T-helper 2 cell (primary cell): ENCODE data around the gene RPL11.
"Not testable (repeated sequence)": the region's sequence is repeated elsewhere in the genome, so short reads cannot be mapped to it uniquely, and the experiment has no call there.

Source experiments
- DNase-seq, 5 experiments: peaks; one replicate each; pipeline versions ENCODE4 v3.0.0 to v3.0.0-alpha.2; 2012 to 2022
- total RNA-seq, 2 donors: gene quantifications; one replicate each; lab custom pipeline; 2026; lab: John Stamatoyannopoulos, UW

RPL11 gene
- total RNA-seq, result 1,163 to 1,563 reads per million in 2 donors

- DNase-seq, result peak; percentile 59 to 94 (median 80)
Measured at GRCh38 chr1:23691499-23692307, at the start of gene RPL11. Gene RPL11 (plus strand): TSS chr1:23691806. CDS start chr1:23691824, 18 bp downstream.

DNA sequence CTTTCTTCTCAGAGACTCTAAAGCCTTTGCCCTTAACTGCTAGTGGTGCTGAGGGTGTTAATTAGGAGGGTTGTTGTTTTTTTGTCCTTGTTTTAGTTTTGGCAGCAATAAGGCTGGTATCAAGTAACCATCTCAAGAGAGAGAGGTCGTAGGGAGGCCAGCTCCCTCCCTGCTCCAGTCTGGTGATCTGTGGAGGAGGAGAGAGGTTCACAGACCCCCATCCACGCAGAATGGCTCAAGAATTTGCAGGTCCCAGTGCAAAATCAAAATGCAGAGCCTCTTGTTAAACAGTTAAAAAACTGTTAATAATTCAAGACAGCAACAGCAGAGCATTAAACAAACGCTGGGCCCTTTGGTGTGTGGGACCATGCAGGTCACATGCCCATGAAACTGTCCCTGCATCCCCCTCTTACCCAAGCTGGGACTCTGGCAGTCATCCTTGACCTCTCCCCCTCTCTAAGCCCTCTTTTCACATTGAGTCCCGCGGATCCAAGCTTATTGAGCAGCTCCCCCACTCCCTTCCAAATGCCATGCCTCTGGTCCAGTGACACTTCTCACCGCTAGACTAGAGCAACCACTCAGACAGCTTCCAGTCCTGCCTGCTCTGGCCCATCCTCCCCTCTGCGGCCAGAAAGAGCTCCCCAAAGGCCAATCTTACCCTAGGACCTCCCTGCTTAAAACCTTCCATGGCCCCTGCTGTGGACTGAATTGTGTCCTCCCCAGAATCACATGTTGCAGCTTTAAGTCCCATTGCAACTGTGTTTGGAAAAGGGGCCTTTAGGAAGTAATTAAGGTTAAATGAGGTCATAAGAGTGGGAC is 47.7 kb upstream of the RPL11 start:
- no peak for DNase-seq

DNA sequence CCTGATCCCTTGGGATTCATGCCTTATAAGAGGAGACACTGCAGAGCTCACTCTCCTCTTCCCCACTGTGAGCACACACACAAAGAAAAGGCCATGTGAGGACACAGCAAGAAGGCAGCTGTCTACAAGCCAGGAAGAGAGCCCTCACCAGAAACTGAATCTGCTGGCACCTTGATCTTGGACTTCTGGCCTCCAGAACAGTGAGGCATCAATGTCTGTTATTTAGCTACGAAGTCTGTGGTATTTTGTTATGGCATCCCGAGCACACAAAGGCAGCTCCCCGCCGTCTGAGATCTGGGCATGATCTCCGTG is 47.1 kb upstream of the RPL11 start:
- no peak for DNase-seq

GRCh38 chr1:23645338-23645737 is 46.3 kb upstream of the RPL11 start:
- DNase-seq, result no peak

DNA sequence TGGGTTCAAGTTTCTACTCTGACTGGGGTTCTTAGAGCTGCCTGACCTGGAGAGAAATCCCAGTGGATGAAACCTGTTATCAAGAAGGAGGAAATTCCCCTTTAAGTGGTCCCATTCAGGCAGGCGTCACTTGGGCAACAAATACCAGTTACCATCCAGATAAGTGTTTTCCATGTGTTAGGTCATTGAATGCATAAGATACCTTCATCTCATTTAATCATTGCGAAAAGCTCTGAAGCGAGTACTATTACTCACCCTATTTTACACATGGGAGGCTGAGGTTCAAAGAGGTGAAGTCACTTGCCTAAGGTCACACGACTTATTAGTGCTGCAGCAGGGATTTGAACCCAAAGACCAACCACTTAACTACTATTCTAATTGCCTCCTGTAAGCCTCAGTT is 45.5 kb upstream of the RPL11 start:
- DNase-seq, result no peak

- no peak for DNase-seq
Measured at GRCh38 chr1:23646541-23646940, 45.1 kb upstream of the RPL11 start.

DNA sequence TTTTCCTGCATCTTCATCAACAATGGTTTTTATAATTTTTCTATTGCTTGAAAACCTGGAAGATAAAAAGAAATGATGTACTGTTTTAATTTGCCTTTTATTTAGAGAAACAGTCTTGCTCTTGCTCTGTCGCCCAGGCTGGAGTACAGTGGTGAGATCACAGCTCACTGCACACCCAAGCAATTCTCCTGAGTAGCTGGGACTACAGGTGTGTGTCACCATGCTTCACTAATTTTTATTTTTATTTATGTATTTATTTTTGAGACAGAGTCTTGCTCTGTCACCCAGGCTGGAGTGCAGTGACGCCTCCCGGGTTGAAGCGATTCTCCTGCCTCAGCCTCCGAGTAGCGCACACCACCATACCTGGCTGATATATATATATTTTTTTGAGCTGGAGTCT is 43.0 kb upstream of the RPL11 start:
- no peak for DNase-seq

DNA sequence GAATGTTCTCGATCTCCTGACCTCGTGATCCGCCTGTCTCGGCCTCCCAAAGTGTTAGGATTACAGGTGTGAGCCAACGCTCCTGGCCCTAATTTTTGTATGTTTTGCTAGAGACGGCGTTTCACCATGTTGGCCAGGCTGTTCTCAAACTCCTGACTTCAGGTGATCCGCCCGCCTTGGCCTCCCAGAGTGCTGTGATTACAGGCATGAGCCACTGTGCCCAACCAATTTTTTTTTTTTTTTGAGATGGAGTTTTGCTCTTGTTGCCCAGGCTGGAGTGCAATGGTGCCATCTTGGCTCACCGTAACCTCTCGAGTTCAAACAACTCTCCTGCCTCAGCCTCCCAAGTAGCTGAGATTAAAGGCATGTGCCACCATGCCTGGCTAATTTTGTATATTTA is 42.4 kb upstream of the RPL11 start:
- not testable (repeated sequence) for DNase-seq

GRCh38 chr1:23650344-23650990 is 41.1 kb upstream of the RPL11 start:
- no peak for DNase-seq

- no peak for DNase-seq
Measured at GRCh38 chr1:23651069-23651808, 40.4 kb upstream of the RPL11 start.

- peak in 3 of 5 experiments; percentile 12 to 39 (median 16) for DNase-seq
Measured at GRCh38 chr1:23657659-23658275, 33.8 kb upstream of the RPL11 start.

DNA sequence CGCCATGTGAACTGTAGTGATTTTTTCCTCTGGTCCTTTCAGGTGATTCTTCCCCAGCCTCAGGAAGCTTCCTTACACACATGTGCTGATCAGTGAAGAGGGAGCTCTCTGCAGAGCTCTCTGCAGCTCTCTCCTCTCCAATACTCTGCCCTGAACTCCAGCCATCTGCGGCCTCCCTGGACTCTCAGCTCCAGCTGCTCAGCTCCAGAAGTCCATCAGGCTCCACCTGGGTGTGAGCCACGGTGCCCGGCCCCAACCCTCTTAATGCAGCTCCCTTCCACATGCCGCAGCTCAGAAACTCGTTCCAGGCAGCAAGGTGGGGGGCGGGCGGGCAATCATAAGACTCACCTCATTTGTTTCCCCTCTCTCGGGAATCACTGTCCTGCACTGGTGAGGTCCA is 30.9 kb upstream of the RPL11 start:
- DNase-seq, result no peak

DNA sequence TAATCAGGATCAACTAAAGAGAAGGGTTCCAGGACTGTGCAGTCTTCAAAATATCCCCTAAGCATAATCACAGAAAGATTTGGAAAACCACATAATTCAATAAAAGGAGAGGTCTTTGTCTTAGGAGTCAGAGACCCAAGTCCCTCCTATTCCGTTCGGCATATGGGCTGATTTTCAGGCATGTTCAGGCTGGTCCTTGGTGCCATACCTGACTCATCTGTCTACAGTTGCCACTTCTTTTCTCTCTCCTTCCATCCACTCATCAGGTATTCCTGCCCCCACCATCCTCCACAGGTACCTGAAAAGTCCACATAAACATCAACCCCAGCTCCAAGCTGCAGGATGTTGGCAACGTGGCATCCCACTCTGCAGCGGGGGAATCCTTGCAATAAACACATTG is 29.7 kb upstream of the RPL11 start:
- no peak for DNase-seq

GRCh38 chr1:23664837-23665795 is 26.5 kb upstream of the RPL11 start:
- peak in 1 of 5 experiments; percentile 54 for DNase-seq

DNA sequence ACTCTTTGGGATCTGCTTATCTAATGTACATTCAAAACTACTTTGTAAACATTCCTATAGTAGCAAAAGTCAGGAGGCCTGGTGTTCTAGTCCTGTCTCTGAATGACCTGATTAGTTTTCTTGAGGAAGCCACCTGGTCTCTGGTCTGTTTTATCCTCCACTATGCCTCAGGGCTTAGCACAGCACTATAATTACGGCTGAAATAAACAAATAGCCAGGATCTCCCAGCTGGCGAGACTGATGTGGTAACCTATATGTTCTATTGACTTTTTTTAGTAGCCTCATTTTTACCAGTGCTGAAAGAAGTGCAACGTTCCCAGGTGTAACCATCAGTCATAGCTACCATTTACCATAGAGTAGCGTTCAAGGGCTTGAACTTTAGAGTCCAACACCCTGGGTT is 24.2 kb upstream of the RPL11 start:
- no peak for DNase-seq

GRCh38 chr1:23670709-23671108 is 20.9 kb upstream of the RPL11 start:
- no peak for DNase-seq

DNA sequence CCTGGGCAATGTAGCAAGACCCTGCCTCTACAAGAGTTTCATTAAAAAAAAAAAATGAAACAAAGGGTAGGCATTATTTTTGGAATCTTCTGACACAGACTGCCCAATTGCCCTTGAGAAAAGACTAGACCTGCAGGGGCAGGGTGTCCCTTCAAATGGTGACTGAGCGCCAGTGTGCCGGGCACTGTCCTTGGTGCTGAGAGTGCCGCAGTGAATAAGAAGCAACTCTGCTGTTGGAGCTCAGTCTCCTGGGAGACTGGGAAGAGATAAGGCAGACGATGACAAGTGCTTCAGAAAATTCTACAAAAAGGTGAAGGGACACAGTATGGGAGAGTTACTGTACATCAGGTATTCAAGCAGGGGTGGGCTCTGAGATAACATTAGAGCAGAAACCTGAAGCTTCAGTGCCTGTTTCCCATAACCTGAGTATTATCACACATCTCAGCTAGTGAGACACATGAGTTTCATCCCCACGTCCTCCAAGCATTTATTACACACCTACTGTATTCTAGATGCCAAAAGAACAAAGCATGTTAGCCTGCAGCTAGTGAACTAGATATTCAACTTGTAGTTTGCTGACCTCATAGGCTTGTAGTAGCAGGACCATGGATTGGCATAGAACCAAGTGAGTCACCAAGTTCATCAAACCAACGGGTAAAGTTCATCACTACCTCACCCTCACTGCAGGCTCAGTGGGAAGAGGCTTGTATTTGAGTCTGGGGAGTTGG is 18.4 kb upstream of the RPL11 start:
- peak in 1 of 5 experiments; percentile 31 for DNase-seq

- DNase-seq, result no peak
Measured at GRCh38 chr1:23679815-23680214, 11.8 kb upstream of the RPL11 start.

GRCh38 chr1:23682946-23683345 is 8.7 kb upstream of the RPL11 start:
- DNase-seq, result no peak

GRCh38 chr1:23684415-23684814 is 7.2 kb upstream of the RPL11 start:
- DNase-seq, result no peak
